Erythroblast (primary cell): ENCODE results near the gene C15orf39.
"Not testable (repeated sequence)": the region's sequence is repeated elsewhere in the genome, so short reads cannot be mapped to it uniquely, and the experiment has no call there.

Experiments used
- DNase-seq, 2 experiments: peaks; one replicate each; lab custom pipeline; 2025; lab: John Stamatoyannopoulos, UW
- GATA1 ChIP-seq: IDR thresholded peaks from 2 replicates; pipeline ENCODE4 v1.6.1; 2011; ENCODE audit warnings: low read depth, mild to moderate bottlenecking, control low read depth, low read length, moderate library complexity
- POLR2A ChIP-seq: IDR thresholded peaks from 2 replicates; pipeline ENCODE4 v1.6.1; 2011; ENCODE audit warnings: mild to moderate bottlenecking, low read length

The C15orf39 gene

DNA sequence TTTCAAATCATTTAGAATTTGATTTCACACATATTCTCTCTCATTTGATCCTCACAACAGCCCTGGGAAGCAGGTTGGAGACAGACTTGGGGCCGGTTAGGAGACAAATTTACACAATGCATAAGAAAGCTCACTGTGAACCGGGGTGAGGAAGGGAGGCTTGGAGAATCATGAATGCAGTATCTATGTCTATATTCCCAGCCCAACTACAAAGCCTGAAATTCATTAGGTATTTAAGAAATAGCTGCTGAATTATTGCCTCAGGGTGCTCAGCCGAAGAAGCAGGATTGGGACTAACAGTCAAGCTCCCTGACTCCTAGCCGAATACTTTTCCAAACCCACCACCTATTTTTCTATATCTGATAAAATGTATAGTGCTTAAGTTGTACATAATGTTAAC is 48.0 kb downstream of the C15orf39 start:
- no peak for DNase-seq
- TF ChIP-seq POLR2A (no peak), GATA1 (no peak)

DNA sequence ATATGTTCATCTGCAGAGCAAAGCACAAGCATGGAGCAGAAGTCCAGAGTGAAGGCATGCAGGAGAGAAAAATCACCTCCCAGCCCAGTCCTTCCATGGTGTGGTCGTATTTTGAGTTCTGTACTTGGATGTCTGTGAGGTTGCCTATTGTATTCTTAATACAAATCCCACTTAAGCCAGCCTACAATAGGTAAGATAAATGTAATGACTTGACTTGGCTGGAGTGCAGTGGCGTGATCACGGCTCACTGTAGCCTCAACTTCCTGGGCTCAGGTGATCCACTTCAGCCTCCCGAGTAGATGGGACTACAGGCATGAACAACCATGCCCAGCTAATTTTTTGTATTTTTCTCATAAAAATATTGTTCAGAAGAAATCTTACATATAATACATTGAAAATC is 49.7 kb downstream of the C15orf39 start:
- not testable (repeated sequence) for DNase-seq

DNA sequence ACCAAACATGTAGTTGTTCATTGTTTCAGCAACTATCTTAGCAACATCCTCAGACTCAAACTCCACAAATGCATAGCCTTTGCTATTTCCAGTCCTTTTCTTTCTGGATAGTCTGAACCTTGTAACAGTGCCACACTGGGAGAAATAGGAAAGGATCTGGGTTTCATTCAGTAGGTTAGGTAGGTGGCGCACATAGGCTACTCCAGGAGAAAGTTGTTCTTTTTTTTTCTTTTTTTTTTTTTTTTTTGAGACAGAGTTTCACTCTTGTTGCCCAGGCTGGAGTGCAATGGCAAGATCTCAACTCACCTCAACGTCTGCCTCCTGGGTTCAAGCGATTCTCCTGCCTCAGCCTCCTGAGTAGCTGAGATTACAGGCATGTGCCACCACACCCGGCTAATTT is 50.6 kb downstream of the C15orf39 start:
- not testable (repeated sequence) for DNase-seq

DNA sequence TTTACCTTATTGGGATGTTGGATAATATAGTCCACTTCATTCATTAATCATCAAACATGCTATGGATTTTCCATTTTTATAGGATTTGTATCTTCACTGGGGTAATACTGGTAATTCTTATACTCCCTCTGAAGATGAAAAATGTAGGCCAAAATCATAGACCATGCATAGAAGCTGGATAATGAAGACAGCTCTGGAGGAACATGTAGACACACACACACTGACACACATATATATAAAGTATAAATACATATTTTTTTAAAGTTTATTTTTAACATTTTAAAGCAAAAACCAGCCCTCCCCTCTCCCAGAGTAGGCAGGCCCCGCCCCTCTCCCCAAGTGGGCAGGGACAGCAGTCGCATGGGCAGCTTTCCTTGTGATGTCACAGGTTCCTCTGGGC is 56.4 kb downstream of the C15orf39 start, which contains the start of gene GOLGA6C:
GOLGA6C (plus strand) TSS at position 301 of the 400 bp plus-strand sequence. CDS start 265 bp downstream, outside the sequence.
- not testable (repeated sequence) for DNase-seq

DNA sequence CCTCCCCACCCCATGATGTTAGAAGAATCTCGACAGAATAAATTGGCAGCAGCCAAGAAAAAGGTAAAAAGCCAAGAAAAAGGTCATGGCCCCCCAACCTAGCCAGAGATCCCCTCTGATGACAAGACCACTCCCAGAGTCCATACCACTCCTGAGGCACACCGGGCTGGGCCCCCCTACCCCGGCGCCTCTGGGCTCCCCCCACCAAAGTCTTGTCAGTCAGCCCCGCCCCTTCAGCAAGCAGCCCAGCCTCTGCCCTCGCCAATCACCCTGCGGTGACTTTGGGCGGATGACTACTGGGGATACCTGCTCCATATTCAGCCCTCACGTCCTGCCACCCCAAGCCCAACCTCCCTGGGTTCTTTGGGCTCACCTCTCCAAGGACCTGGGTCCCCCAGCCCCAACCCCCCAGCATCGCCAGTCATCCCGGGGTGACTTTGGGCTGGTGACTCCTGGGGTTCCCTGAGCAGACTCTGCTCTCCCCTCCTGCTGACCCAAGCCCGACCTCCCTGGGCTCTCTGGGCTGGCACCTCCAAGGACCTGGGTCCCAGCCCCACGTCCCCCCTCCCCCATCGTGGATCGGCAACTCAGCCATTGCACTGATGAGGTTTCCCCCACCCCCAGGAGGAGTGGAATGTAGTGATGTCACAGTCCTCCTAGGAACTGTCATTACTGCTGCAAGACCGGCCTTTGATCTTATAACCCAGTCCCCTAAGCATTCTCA is 57.1 kb downstream of the C15orf39 start:
- DNase-seq: not testable (repeated sequence)

DNA sequence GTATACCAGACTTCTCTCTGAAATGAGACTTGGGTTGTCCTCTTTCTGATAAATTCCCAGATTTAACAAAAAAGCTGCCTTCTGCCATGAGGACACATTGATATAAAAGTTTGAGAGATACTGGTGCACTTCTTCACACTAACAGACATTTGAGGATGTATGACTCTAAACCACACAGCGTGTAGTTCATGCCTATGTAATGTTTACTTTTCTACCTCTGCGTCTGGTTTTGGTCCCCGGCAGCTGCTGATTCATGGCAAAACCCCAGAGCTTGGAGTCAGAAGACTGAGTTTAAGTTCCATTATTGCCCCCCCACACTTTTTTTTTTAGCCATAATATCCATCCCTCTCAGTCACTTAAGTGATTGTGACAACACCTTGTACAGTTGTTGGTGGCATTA is 58.2 kb downstream of the C15orf39 start:
- DNase-seq: not testable (repeated sequence)
